ENCODE data around the gene CLK2.

CLK2 gene

GRCh38 chr1:155241069-155241679, 32.1 kb downstream of the CLK2 start:
- peak; percentile 41; the same call in 1 of the 2 replicates for TF ChIP-seq MAX (IDR thresholded peaks at IDR 0.05)
- peak; percentile 52; the same call in 1 of the 2 replicates for TF ChIP-seq EGR1 (IDR thresholded peaks at IDR 0.05)
- no peak for TF ChIP-seq ZBTB7A (IDR thresholded peaks at IDR 0.05; ENCODE audit: low read depth)
- TF ChIP-seq EP300 (IDR thresholded peaks at IDR 0.05; ENCODE audit: borderline replicate concordance), result peak; percentile 44; the same call in 1 of the 2 replicates
- no peak for TF ChIP-seq FOXM1 (IDR thresholded peaks at IDR 0.05; ENCODE audit: borderline replicate concordance, low read depth)
- TF ChIP-seq USF1 (IDR thresholded peaks at IDR 0.05), result peak; percentile 100
- no peak for TF ChIP-seq REST (IDR thresholded peaks at IDR 0.05; ENCODE audit: low read depth)
- peak; percentile 99 for TF ChIP-seq YY1 (IDR thresholded peaks at IDR 0.05; ENCODE audit: low read depth)
- TF ChIP-seq CEBPB (IDR thresholded peaks at IDR 0.05), result peak; percentile 51; the same call in 1 of the 2 replicates
- no peak for TF ChIP-seq RAD21 (IDR thresholded peaks at IDR 0.05; ENCODE audit: low read depth)
- TF ChIP-seq TEAD4 (IDR thresholded peaks at IDR 0.05), result peak; percentile 12; the same call in 1 of the 2 replicates

- no peak for TF ChIP-seq ZBTB7A (IDR thresholded peaks at IDR 0.05; ENCODE audit: low read depth)
- TF ChIP-seq TAF1 (IDR thresholded peaks at IDR 0.05; ENCODE audit: low read depth), result no peak
- no peak for TF ChIP-seq NFIC (IDR thresholded peaks at IDR 0.05)
- no peak for TF ChIP-seq MAX (IDR thresholded peaks at IDR 0.05)
- no peak for TF ChIP-seq FOXM1 (IDR thresholded peaks at IDR 0.05; ENCODE audit: borderline replicate concordance, low read depth)
- no peak for TF ChIP-seq YY1 (IDR thresholded peaks at IDR 0.05; ENCODE audit: low read depth)
- no peak for TF ChIP-seq REST (IDR thresholded peaks at IDR 0.05; ENCODE audit: low read depth)
- TF ChIP-seq TCF12 (IDR thresholded peaks at IDR 0.05; ENCODE audit: low read depth), result no peak
- no peak for TF ChIP-seq CREB1 (IDR thresholded peaks at IDR 0.05; ENCODE audit: low read depth)
- TF ChIP-seq EP300 (IDR thresholded peaks at IDR 0.05; ENCODE audit: borderline replicate concordance), result no peak
- TF ChIP-seq USF1 (IDR thresholded peaks at IDR 0.05), result no peak
- TF ChIP-seq EGR1 (IDR thresholded peaks at IDR 0.05), result no peak
- no peak for TF ChIP-seq TEAD4 (IDR thresholded peaks at IDR 0.05)
- TF ChIP-seq RAD21 (IDR thresholded peaks at IDR 0.05; ENCODE audit: low read depth), result no peak
- TF ChIP-seq CEBPB (IDR thresholded peaks at IDR 0.05), result no peak
Observed at GRCh38 chr1:155236451-155236850, 36.9 kb downstream of the CLK2 start.

GRCh38 chr1:155228096-155228427, 45.2 kb downstream of the CLK2 start:
- no peak for TF ChIP-seq EP300 (IDR thresholded peaks at IDR 0.05; ENCODE audit: borderline replicate concordance)
- TF ChIP-seq USF1 (IDR thresholded peaks at IDR 0.05), result no peak
- TF ChIP-seq CREB1 (IDR thresholded peaks at IDR 0.05; ENCODE audit: low read depth), result no peak
- no peak for TF ChIP-seq EGR1 (IDR thresholded peaks at IDR 0.05)
- TF ChIP-seq MAX (IDR thresholded peaks at IDR 0.05), result no peak
- TF ChIP-seq TEAD4 (IDR thresholded peaks at IDR 0.05), result no peak
- no peak for TF ChIP-seq ZBTB7A (IDR thresholded peaks at IDR 0.05; ENCODE audit: low read depth)
- TF ChIP-seq FOXM1 (IDR thresholded peaks at IDR 0.05; ENCODE audit: borderline replicate concordance, low read depth), result no peak
- no peak for TF ChIP-seq REST (IDR thresholded peaks at IDR 0.05; ENCODE audit: low read depth)
- TF ChIP-seq TAF1 (IDR thresholded peaks at IDR 0.05; ENCODE audit: low read depth), result no peak
- no peak for TF ChIP-seq TCF12 (IDR thresholded peaks at IDR 0.05; ENCODE audit: low read depth)
- TF ChIP-seq NFIC (IDR thresholded peaks at IDR 0.05), result no peak

All from Ishikawa (cell line).